Neural cell (in vitro differentiated cells): ENCODE measurements around the gene HHATL. TPM values are rescaled to one million over a fixed set of nuclear protein-coding genes. Genes with fewer than 3 reads are reported as not detected.

Source experiments
- H2AFZ ChIP-seq: fragments of 200-600, 300-800 bp; sonication (generic), shearing (Covaris generic); 2 replicates; pipeline ENCODE4 v1.6.0; 2014; ENCODE audit warnings: low read depth, mild to moderate bottlenecking, antibody characterized with exemption, low read length, moderate library complexity
- H3F3A ChIP-seq: fragments of 200-600 bp; shearing (Covaris generic); 2 replicates; pipeline ENCODE4 v1.6.1; 2016; ENCODE audit warnings: mild to moderate bottlenecking, moderate library complexity, mixed read lengths, antibody characterized with exemption, low read length; ENCODE audit not compliant: insufficient read depth, poor library complexity, severe bottlenecking
- H3K27ac ChIP-seq: fragments of 200-600, 300-800 bp; sonication (generic), shearing (Covaris generic); 2 replicates; pipeline ENCODE4 v1.5.1; 2014; ENCODE audit warnings: mild to moderate bottlenecking, low read length, moderate library complexity
- H3K27me3 ChIP-seq: fragments of 300-800, 200-600 bp; sonication (generic), shearing (Covaris generic); 2 replicates; pipeline ENCODE4 v1.6.0; 2014; ENCODE audit warnings: mild to moderate bottlenecking, low read depth, low read length, moderate library complexity; ENCODE audit not compliant: insufficient read depth
- H3K36me3 ChIP-seq: fragments of 300-800, 200-600 bp; sonication (generic), shearing (Covaris generic); 2 replicates; pipeline ENCODE4 v1.5.1; 2014; ENCODE audit warnings: mild to moderate bottlenecking, antibody characterized with exemption, low read length, moderate library complexity; ENCODE audit not compliant: insufficient read depth
- H3K4me2 ChIP-seq: fragments of 300-800, 200-600 bp; sonication (generic), shearing (Covaris generic); 2 replicates; pipeline ENCODE4 v1.6.0; 2014; ENCODE audit warnings: mild to moderate bottlenecking, low read length
- H3K4me3 ChIP-seq: fragments of 300-800, 200-600 bp; sonication (generic), shearing (Covaris generic); 2 replicates; pipeline ENCODE4 v1.5.1; 2014; ENCODE audit warnings: mild to moderate bottlenecking, low read length, moderate library complexity
- H3K79me2 ChIP-seq: fragments of 200-600 bp; shearing (Covaris generic); replicated peaks from 2 replicates; pipeline ENCODE4 v1.6.0; 2014; ENCODE audit warnings: mild to moderate bottlenecking, low read length, moderate library complexity; ENCODE audit not compliant: insufficient read depth
- H3K9ac ChIP-seq: fragments of 300-800, 200-600 bp; sonication (generic), shearing (Covaris generic); 2 replicates; pipeline ENCODE4 v1.6.1; 2016; ENCODE audit warnings: mild to moderate bottlenecking, low read length, mixed read lengths
- H3K9me2 ChIP-seq: fragments of 200-600 bp; shearing (Covaris generic); 2 replicates; pipeline ENCODE4 v1.6.1; 2016; ENCODE audit warnings: mild to moderate bottlenecking, low read length, mixed read lengths; ENCODE audit not compliant: insufficient read depth
- H3K9me3 ChIP-seq: fragments of 200-600, 300-800 bp; sonication (generic), shearing (Covaris generic); 2 replicates; pipeline ENCODE4 v1.6.1; 2016; ENCODE audit warnings: mild to moderate bottlenecking, mixed run types, low read length, moderate library complexity, mixed read lengths
- H4K20me1 ChIP-seq: fragments of 200-600 bp; shearing (Covaris generic); 2 replicates; pipeline ENCODE4 v1.6.1; 2016; ENCODE audit warnings: mild to moderate bottlenecking, mixed run types; ENCODE audit not compliant: insufficient read depth
- EP300 ChIP-seq: fragments of 450-650 bp; conservative IDR thresholded peaks from 2 replicates; pipeline ENCODE4 v1.6.1; 2014; ENCODE audit warnings: antibody characterized with exemption, mild to moderate bottlenecking, moderate library complexity; ENCODE audit not compliant: poor library complexity, severe bottlenecking
- EZH2 ChIP-seq: fragments of 200-600, 300-800 bp; shearing (Covaris generic), sonication (generic); IDR thresholded peaks from 2 replicates; pipeline ENCODE4 v1.6.1; 2014; ENCODE audit warnings: antibody characterized with exemption, low read length, borderline replicate concordance, mild to moderate bottlenecking; ENCODE audit not compliant: insufficient read depth, poor library complexity, severe bottlenecking
- MXI1 ChIP-seq: fragments of 450-650 bp; conservative IDR thresholded peaks from 2 replicates; pipeline ENCODE4 v1.6.1; 2014; ENCODE audit warnings: antibody characterized with exemption, mild to moderate bottlenecking; ENCODE audit not compliant: poor library complexity, severe bottlenecking
- POLR2AphosphoS5 ChIP-seq: IDR thresholded peaks from 2 replicates; pipeline ENCODE4 v1.6.1; 2012
- RAD21 ChIP-seq: fragments of 450-650 bp; conservative IDR thresholded peaks from 2 replicates; pipeline ENCODE4 v1.6.1; 2014; ENCODE audit warnings: antibody characterized with exemption, mild to moderate bottlenecking, moderate library complexity
- REST ChIP-seq: IDR thresholded peaks from 2 replicates; pipeline ENCODE4 v1.6.1; 2012; ENCODE audit warnings: borderline replicate concordance
- SMC3 ChIP-seq: fragments of 450-650 bp; conservative IDR thresholded peaks from 2 replicates; pipeline ENCODE4 v1.6.1; 2014; ENCODE audit warnings: antibody characterized with exemption, mild to moderate bottlenecking, moderate library complexity; ENCODE audit not compliant: poor library complexity
- TAF1 ChIP-seq: IDR thresholded peaks from 2 replicates; pipeline ENCODE4 v1.6.1; 2012; ENCODE audit warnings: low read depth
- polyA plus RNA-seq: library from polyadenylated mRNA; depleted of rRNA; stranded (reverse); fragments of >200 nt; gene quantifications from 2 replicates; pipeline ENCODE4 v1.2.3, GENCODE V29; 2014
- TF ChIP-seq, protein P1 (sequence below): fragments of 450-650 bp; IDR thresholded peaks from 2 replicates; pipeline ENCODE4 v1.5.1; 2014; ENCODE audit warnings: antibody characterized with exemption, mild to moderate bottlenecking, moderate library complexity; ENCODE audit not compliant: poor library complexity, severe bottlenecking

HHATL gene
- polyA plus RNA-seq, 1 donor from 2014 or later: not detected

GRCh38 chr3:42746455-42747450 is 44.2 kb upstream of the HHATL start:
- TF ChIP-seq REST (no peak), POLR2AphosphoS5 (no peak), EP300 (no peak), RAD21 (no peak), TAF1 (no peak), EZH2 (no peak)
- no peaks in the 10 kb centered on the region for H4K20me1 ChIP-seq
- H2AFZ ChIP-seq: no peak overlapping the region
- no peak overlapping the region for H3K9ac ChIP-seq
- H3K4me2 ChIP-seq: no peak overlapping the region
- H3K9me2 ChIP-seq: no peaks in the 10 kb centered on the region
- no peaks in the 10 kb centered on the region for H3K27me3 ChIP-seq
- no peaks in the 10 kb centered on the region for H3F3A ChIP-seq
- no peak overlapping the region for H3K27ac ChIP-seq
- H3K36me3 ChIP-seq: no peaks in the 10 kb centered on the region
- no peaks in the 10 kb centered on the region for H3K9me3 ChIP-seq
- no peak overlapping the region for H3K4me3 ChIP-seq
- no peaks in the 10 kb centered on the region for H3K79me2 ChIP-seq

DNA sequence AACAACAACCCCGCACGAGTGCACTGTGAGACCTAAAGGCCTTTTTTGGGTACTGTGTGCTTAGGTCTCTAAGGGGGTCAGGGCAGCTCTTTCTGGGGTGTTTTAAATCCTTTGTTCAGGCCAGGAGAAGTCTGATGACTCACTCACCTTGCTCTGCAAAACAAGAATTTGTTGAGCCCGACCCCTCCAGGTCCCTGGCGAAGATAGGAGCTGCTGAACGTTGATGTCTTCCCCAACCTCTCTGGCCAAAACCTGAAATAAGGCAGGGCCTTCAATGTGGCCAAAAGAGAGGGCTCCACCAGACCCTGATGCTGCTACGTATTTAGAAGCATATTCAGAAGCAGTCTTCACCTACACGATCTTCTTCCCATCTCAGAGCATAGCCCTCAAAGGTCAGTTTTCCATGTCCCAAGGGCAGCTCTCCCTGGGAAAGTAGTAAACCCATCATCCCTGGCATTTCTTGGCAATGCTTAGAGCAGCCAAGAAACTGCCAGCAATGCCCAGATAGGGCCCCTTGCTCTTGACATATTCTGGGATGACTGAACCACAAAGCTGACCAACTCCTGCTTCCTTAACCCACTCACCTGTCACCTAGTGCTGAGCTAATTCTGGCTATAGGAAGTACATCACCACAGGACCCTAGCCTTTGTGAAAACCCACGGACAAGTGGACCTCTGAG is 43.3 kb upstream of the HHATL start:
- no peaks in the 10 kb centered on the region for H3K9me3 ChIP-seq
- H3K27ac ChIP-seq: no peak overlapping the region
- no peak overlapping the region for H2AFZ ChIP-seq
- no peaks in the 10 kb centered on the region for H3K79me2 ChIP-seq
- no peaks in the 10 kb centered on the region for H3K9me2 ChIP-seq
- no peak overlapping the region for H3K9ac ChIP-seq
- no peak overlapping the region for H3K4me2 ChIP-seq
- no peak overlapping the region for H3K4me3 ChIP-seq
- H4K20me1 ChIP-seq: no peaks in the 10 kb centered on the region
- H3F3A ChIP-seq: no peaks in the 10 kb centered on the region
- TF ChIP-seq EP300: no peak
- no peak for TF ChIP-seq SMC3
- TF ChIP-seq REST: no peak
- no peak for TF ChIP-seq TAF1
- TF ChIP-seq MXI1: no peak
- TF ChIP-seq POLR2AphosphoS5: no peak
- TF ChIP-seq, protein P1, sequence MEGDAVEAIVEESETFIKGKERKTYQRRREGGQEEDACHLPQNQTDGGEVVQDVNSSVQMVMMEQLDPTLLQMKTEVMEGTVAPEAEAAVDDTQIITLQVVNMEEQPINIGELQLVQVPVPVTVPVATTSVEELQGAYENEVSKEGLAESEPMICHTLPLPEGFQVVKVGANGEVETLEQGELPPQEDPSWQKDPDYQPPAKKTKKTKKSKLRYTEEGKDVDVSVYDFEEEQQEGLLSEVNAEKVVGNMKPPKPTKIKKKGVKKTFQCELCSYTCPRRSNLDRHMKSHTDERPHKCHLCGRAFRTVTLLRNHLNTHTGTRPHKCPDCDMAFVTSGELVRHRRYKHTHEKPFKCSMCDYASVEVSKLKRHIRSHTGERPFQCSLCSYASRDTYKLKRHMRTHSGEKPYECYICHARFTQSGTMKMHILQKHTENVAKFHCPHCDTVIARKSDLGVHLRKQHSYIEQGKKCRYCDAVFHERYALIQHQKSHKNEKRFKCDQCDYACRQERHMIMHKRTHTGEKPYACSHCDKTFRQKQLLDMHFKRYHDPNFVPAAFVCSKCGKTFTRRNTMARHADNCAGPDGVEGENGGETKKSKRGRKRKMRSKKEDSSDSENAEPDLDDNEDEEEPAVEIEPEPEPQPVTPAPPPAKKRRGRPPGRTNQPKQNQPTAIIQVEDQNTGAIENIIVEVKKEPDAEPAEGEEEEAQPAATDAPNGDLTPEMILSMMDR: no peak
- TF ChIP-seq EZH2: no peak
- no peak for TF ChIP-seq RAD21
- H3K36me3 ChIP-seq: no peaks in the 10 kb centered on the region
- H3K27me3 ChIP-seq: no peaks in the 10 kb centered on the region
